H1 (cell line): ENCODE data around the gene SOX13. TPM values are rescaled to one million over a fixed set of nuclear protein-coding genes. Genes with fewer than 3 reads are reported as not detected.

Experiments
- CTCF ChIA-PET: fragments of 300-600 bp; sonication (Branson Sonifier 250); formaldehyde crosslinking; loops from one replicate; lab custom pipeline; 2021; ENCODE audit not compliant: partially characterized antibody; lab: Charles Lee
- POLR2A ChIA-PET: fragments of 300-600 bp; sonication (Branson Sonifier 250); formaldehyde crosslinking; loops from one replicate; lab custom pipeline; 2021; ENCODE audit warnings: inconsistent platforms; ENCODE audit not compliant: partially characterized antibody; lab: Charles Lee
- DNase-seq, 2 experiments: peaks; one replicate each; pipeline versions ENCODE4 v3.0.0 to v3.0.0-alpha.2; 2010 to 2022; ENCODE audit warnings: low spot score in 2 of 2, low read depth in 1 of 2, mixed read lengths in 1 of 2
- FAIRE-seq: peaks from 2 replicates; lab custom pipeline; 2011; peaks lifted over from hg19 to GRCh38; lab: Jason Lieb, UNC
- H2AFZ ChIP-seq: 2 replicates; pipeline ENCODE4 v1.8.1; 2012; ENCODE audit warnings: low read length, inconsistent platforms
- H2AK5ac ChIP-seq: 2 replicates; pipeline ENCODE4 v1.6.1; 2013; ENCODE audit warnings: low read depth, low read length
- H2BK120ac ChIP-seq: replicated peaks from 2 replicates; pipeline ENCODE3; 2013; ENCODE audit warnings: low read depth, low read length, inconsistent platforms
- H2BK12ac ChIP-seq: 2 replicates; pipeline ENCODE4 v1.6.1; 2013; ENCODE audit warnings: low read depth, low read length
- H2BK15ac ChIP-seq: 2 replicates; pipeline ENCODE4 v1.6.1; 2013; ENCODE audit warnings: low read length
- H2BK20ac ChIP-seq: 2 replicates; pipeline ENCODE4 v1.6.1; 2013; ENCODE audit warnings: low read length
- H2BK5ac ChIP-seq: 2 replicates; pipeline ENCODE4 v1.6.1; 2013; ENCODE audit warnings: low read depth, low read length
- H3K14ac ChIP-seq: 2 replicates; pipeline ENCODE4 v1.6.1; 2013; ENCODE audit warnings: inconsistent platforms; ENCODE audit not compliant: insufficient read length
- H3K18ac ChIP-seq: 2 replicates; pipeline ENCODE4 v1.6.1; 2013; ENCODE audit warnings: low read length; ENCODE audit errors: extremely low read depth
- H3K23ac ChIP-seq: 2 replicates; pipeline ENCODE4 v1.6.1; 2013; ENCODE audit warnings: inconsistent platforms; ENCODE audit not compliant: insufficient read length
- H3K23me2 ChIP-seq: 2 replicates; pipeline ENCODE4 v1.6.1; 2013; ENCODE audit warnings: low read depth, low read length
- H3K27ac ChIP-seq: 2 replicates; pipeline ENCODE4 v1.6.1; 2011; ENCODE audit warnings: low read depth, low read length, inconsistent platforms
- H3K27me3 ChIP-seq, 4 experiments: replicated peaks in 1 of 4; 1 replicate in 1 of 4; 2 replicates in 3 of 4; pipeline versions ENCODE4 v1.6.1 to v1.8.1; 2011 to 2013; ENCODE audit warnings: low read length in 3 of 4, mild to moderate bottlenecking in 3 of 4, inconsistent platforms in 2 of 4, mixed read lengths in 2 of 4, moderate library complexity in 1 of 4; ENCODE audit not compliant: control insufficient read depth in 3 of 4, insufficient read depth in 3 of 4; ENCODE audit errors: extremely low read depth in 1 of 4
- H3K36me3 ChIP-seq, 4 experiments: 2 replicates each; pipeline versions ENCODE4 v1.6.1 to v1.8.1; 2011 to 2013; ENCODE audit warnings: mild to moderate bottlenecking in 4 of 4, low read length in 3 of 4, moderate library complexity in 2 of 4, control low read depth in 1 of 4, inconsistent platforms in 1 of 4; ENCODE audit not compliant: insufficient read depth in 4 of 4, control insufficient read depth in 2 of 4
- H3K4ac ChIP-seq: replicated peaks from 2 replicates; pipeline ENCODE3; 2013; ENCODE audit warnings: low read length, low read depth, mixed read lengths, inconsistent platforms; ENCODE audit not compliant: insufficient read length
- H3K4me1 ChIP-seq, 4 experiments: replicated peaks in 1 of 4; 1 replicate in 1 of 4; 2 replicates in 3 of 4; pipeline versions ENCODE4 v1.6.1 to v1.8.1; 2011 to 2013; ENCODE audit warnings: low read length in 3 of 4, inconsistent platforms in 2 of 4, mixed read lengths in 1 of 4; ENCODE audit not compliant: insufficient read depth in 4 of 4, control insufficient read depth in 3 of 4
- H3K4me2 ChIP-seq, 2 experiments: 2 replicates each; pipeline versions ENCODE4 v1.6.1 to v1.8.1; 2011 to 2013; ENCODE audit warnings: low read depth in 2 of 2, low read length in 2 of 2, control low read depth in 1 of 2, inconsistent platforms in 1 of 2, mild to moderate bottlenecking in 1 of 2; ENCODE audit not compliant: insufficient read depth in 1 of 2
- H3K4me3 ChIP-seq, 4 experiments: fragments of 200-600, 300-600 bp in 1 of 4; sonication (generic), shearing (Covaris generic), sonication (Bioruptor Twin) in 1 of 4; 2 replicates each; pipeline versions ENCODE4 v1.5.1 to v1.8.1; 2011 to 2016; ENCODE audit warnings: low read length in 4 of 4, low read depth in 3 of 4, control low read depth in 2 of 4, inconsistent platforms in 2 of 4, mild to moderate bottlenecking in 2 of 4, mixed read lengths in 1 of 4, moderate library complexity in 1 of 4; ENCODE audit not compliant: insufficient read depth in 2 of 4; ENCODE audit errors: extremely low read depth in 1 of 4
- H3K56ac ChIP-seq: replicated peaks from 2 replicates; pipeline ENCODE3; 2013; ENCODE audit warnings: low read depth, mild to moderate bottlenecking, mixed read lengths, low read length, inconsistent platforms; ENCODE audit not compliant: insufficient read length
- H3K79me1 ChIP-seq: 2 replicates; pipeline ENCODE4 v1.6.1; 2013; ENCODE audit warnings: low read depth, low read length, control low read depth
- H3K79me2 ChIP-seq, 2 experiments: 2 replicates each; pipeline versions ENCODE4 v1.6.1 to v1.8.1; 2012 to 2013; ENCODE audit warnings: low read length in 2 of 2, mild to moderate bottlenecking in 2 of 2, inconsistent platforms in 1 of 2; ENCODE audit not compliant: insufficient read depth in 2 of 2, control insufficient read depth in 1 of 2
- H3K9ac ChIP-seq, 4 experiments: replicated peaks in 1 of 4; 1 replicate in 1 of 4; 2 replicates in 3 of 4; pipeline versions ENCODE4 v1.6.1 to v1.8.1; 2011 to 2013; ENCODE audit warnings: low read depth in 3 of 4, low read length in 3 of 4, control low read depth in 2 of 4, mild to moderate bottlenecking in 2 of 4, moderate library complexity in 2 of 4, inconsistent platforms in 1 of 4; ENCODE audit errors: extremely low read depth in 1 of 4
- H3K9me3 ChIP-seq, 2 experiments: 2 replicates each; pipeline versions ENCODE4 v1.6.1 to v1.8.1; 2012 to 2013; ENCODE audit warnings: mild to moderate bottlenecking in 2 of 2, moderate library complexity in 2 of 2, control low read depth in 1 of 2, inconsistent platforms in 1 of 2, low read depth in 1 of 2, low read length in 1 of 2, mixed read lengths in 1 of 2; ENCODE audit not compliant: insufficient read depth in 2 of 2
- H4K20me1 ChIP-seq, 2 experiments: replicated peaks in 1 of 2; 2 replicates each; pipeline versions ENCODE3 to v1.8.1; 2011 to 2013; ENCODE audit warnings: inconsistent platforms in 2 of 2, low read length in 2 of 2, mild to moderate bottlenecking in 1 of 2; ENCODE audit not compliant: insufficient read depth in 2 of 2, control insufficient read depth in 1 of 2
- H4K5ac ChIP-seq: 2 replicates; pipeline ENCODE4 v1.6.1; 2013; ENCODE audit warnings: low read length, low read depth, mixed read lengths, inconsistent platforms; ENCODE audit not compliant: insufficient read length
- H4K8ac ChIP-seq: 2 replicates; pipeline ENCODE4 v1.8.0; 2013; ENCODE audit warnings: mild to moderate bottlenecking, moderate library complexity, low read length, inconsistent platforms; ENCODE audit not compliant: insufficient read depth; ENCODE audit errors: extremely low read depth
- H4K91ac ChIP-seq: replicated peaks from 2 replicates; pipeline ENCODE3; 2013; ENCODE audit warnings: low read length, mixed read lengths, inconsistent platforms; ENCODE audit not compliant: insufficient read length
- HDAC6 ChIP-seq: IDR thresholded peaks from one replicate; pipeline ENCODE4 v1.7.1; 2012; ENCODE audit warnings: low read depth, mild to moderate bottlenecking, inconsistent platforms, low read length, moderate library complexity
- JUN ChIP-seq: IDR thresholded peaks from 2 replicates; pipeline ENCODE4 v1.6.1; 2011; ENCODE audit warnings: low read depth, mild to moderate bottlenecking, improper control_type of control experiment, low read length
- PHF8 ChIP-seq: fragments of 200-600 bp; sonication (generic); conservative IDR thresholded peaks from 2 replicates; pipeline ENCODE4 v1.7.1; 2012; ENCODE audit warnings: low read depth, mild to moderate bottlenecking, inconsistent platforms, low read length, moderate library complexity
- WGBS, 2 experiments: shearing (Covaris generic) in 1 of 2; methylation state at CpG; one replicate each; pipeline versions ENCODE4 v1.1.6 to v1.1.7; 2013 to 2015; ENCODE audit warnings: low lambda C conversion rate in 2 of 2, mixed read lengths in 2 of 2, inconsistent platforms in 1 of 2, low coverage in 1 of 2, missing lambda C conversion rate in 1 of 2; ENCODE audit not compliant: insufficient replicate concordance in 2 of 2, insufficient coverage in 1 of 2, insufficient read length in 1 of 2; ENCODE audit errors: extremely low coverage in 1 of 2, missing lambda C conversion rate in 1 of 2; 5-methylcytosine and 5-hydroxymethylcytosine counted together
- polyA plus RNA-seq, 7 experiments: library from polyadenylated mRNA; depleted of rRNA in 3 of 7; stranded (reverse) in 5 of 7; unstranded in 2 of 7; fragments of >200 nt in 5 of 7; fragments of 200-250 nt in 2 of 7; gene quantifications; 1 replicate in 5 of 7; 2 replicates in 1 of 7; 4 replicates in 1 of 7; pipeline versions ENCODE4 v1.2.1 to v1.2.3, GENCODE V29; 2011 to 2013; ENCODE audit warnings: missing spikeins in 2 of 7, mixed read lengths in 2 of 7
- total RNA-seq: library from RNA; stranded (reverse); fragmentation: NEBNext Ultra II Directional; extraction: Animal tissue kit (Norgen Biotek cat#: 25700); gene quantifications from 2 replicates; pipeline ENCODE4 v1.2.1, GENCODE V29; 2021

The SOX13 gene
- total and polyA plus RNA-seq, 2 of the 8 experiments (the other 6 are each of a cell fraction or from before 2014, with no cell fraction given): 113 to 173 TPM

DNA sequence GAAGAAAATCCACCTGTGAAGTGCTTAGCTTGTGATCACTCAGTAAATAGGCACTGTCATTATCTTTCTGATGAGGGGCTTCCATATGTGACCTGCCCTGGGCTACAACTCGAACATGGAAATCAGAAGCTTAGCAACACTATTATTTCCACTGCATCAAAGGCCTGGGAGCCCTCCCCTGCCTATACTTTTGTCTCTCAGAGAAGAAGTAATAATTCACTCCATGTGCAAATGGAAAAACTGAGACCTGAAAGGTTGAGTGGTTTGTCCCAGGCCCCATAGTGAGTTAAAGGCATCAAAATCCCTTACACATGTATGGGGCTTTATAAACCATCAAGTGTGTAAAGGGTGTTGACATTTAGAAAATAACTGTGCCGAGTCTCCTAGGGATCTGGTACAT is 20.9 kb downstream of the SOX13 start:
- Histone ChIP-seq H3K14ac (no peak overlapping the region), H2BK20ac (no peak overlapping the region), H2BK5ac (no peak overlapping the region), H3K4ac (no peak overlapping the region), H2BK15ac (no peak overlapping the region), H3K36me3 (no peaks in the 10 kb centered on the region), H4K20me1 (peaks cover 47 to 52% of the 10 kb centered on the region in 2 experiments), H3K79me1 (peaks cover 32% of the 10 kb centered on the region), H4K5ac (no peak overlapping the region), H3K4me2 (peak overlapping the region; percentile 62 to 71), H3K23me2 (no peaks in the 10 kb centered on the region), H3K4me1 (peaks cover 24 to 57% (median 39%) of the 10 kb centered on the region in 4 experiments), H3K18ac (no peak overlapping the region), H3K4me3 (peak overlapping the region in 2 of 4 experiments; percentile 15 to 34; a peak in 3 of 8 replicates), H3K9me3 (no peaks in the 10 kb centered on the region), H2AK5ac (no peak overlapping the region), H2BK120ac (no peak overlapping the region), H3K9ac (no peak overlapping the region), H3K56ac (no peak overlapping the region), H3K79me2 (peaks cover 51 to 100% of the 10 kb centered on the region in 2 experiments), H3K27me3 (no peaks in the 10 kb centered on the region), H2BK12ac (no peak overlapping the region), H4K8ac (no peak overlapping the region), H4K91ac (no peak overlapping the region), H3K27ac (no peak overlapping the region), H3K23ac (no peak overlapping the region), H2AFZ (no peak overlapping the region)
- TF ChIP-seq HDAC6: no peak
- no peak for TF ChIP-seq PHF8
- TF ChIP-seq JUN: no peak
- POLR2A ChIA-PET: interaction anchor here (1.2 to 7.7 kb wide), 9 partner anchors 15 to 231 kb away, joined by 3 to 101 read pairs (median 4); partner anchors contain the start of gene SOX13
- no peak for FAIRE-seq
- DNase-seq: no peak
- WGBS, 2 experiments: 63% methylated on average over 2 of the region's 2 CpGs; no CpG with 5 or more reads in 1 of the 2 experiments
- CTCF ChIA-PET: interaction anchor here (0.9 to 5.4 kb wide), 6 partner anchors 10 to 222 kb away, joined by 4 to 34 read pairs (median 7); no protein-coding TSS in a partner anchor
